HUES64 (cell line): ENCODE data around the gene IGF2.

Experiments used
- H3K27ac ChIP-seq: 2 replicates; pipeline ENCODE4 v1.7.0; 2013; ENCODE audit warnings: low read depth, low read length, inconsistent platforms
- H3K27me3 ChIP-seq: 2 replicates; pipeline ENCODE4 v1.6.1; 2013; ENCODE audit warnings: mild to moderate bottlenecking, low read length; ENCODE audit not compliant: insufficient read depth
- H3K36me3 ChIP-seq: 2 replicates; pipeline ENCODE4 v1.6.1; 2013; ENCODE audit warnings: mild to moderate bottlenecking, low read length; ENCODE audit not compliant: insufficient read depth
- H3K4me1 ChIP-seq: 2 replicates; pipeline ENCODE4 v1.6.1; 2013; ENCODE audit warnings: mild to moderate bottlenecking, low read length, moderate library complexity; ENCODE audit not compliant: insufficient read depth
- H3K4me3 ChIP-seq: 2 replicates; pipeline ENCODE4 v1.5.1; 2013; ENCODE audit warnings: mild to moderate bottlenecking, low read length, moderate library complexity
- H3K9ac ChIP-seq: 2 replicates; pipeline ENCODE4 v1.6.1; 2013; ENCODE audit warnings: mild to moderate bottlenecking, low read depth, low read length
- H3K9me3 ChIP-seq: 2 replicates; pipeline ENCODE4 v1.6.1; 2013; ENCODE audit warnings: low read depth, low read length; ENCODE audit not compliant: insufficient read depth
- WGBS: fragments of 150-250, 120-280 bp; methylation state at CpG from one replicate; pipeline ENCODE4 v1.1.7; 2013; ENCODE audit warnings: missing lambda C conversion rate; 5-methylcytosine and 5-hydroxymethylcytosine counted together

IGF2 gene

DNA sequence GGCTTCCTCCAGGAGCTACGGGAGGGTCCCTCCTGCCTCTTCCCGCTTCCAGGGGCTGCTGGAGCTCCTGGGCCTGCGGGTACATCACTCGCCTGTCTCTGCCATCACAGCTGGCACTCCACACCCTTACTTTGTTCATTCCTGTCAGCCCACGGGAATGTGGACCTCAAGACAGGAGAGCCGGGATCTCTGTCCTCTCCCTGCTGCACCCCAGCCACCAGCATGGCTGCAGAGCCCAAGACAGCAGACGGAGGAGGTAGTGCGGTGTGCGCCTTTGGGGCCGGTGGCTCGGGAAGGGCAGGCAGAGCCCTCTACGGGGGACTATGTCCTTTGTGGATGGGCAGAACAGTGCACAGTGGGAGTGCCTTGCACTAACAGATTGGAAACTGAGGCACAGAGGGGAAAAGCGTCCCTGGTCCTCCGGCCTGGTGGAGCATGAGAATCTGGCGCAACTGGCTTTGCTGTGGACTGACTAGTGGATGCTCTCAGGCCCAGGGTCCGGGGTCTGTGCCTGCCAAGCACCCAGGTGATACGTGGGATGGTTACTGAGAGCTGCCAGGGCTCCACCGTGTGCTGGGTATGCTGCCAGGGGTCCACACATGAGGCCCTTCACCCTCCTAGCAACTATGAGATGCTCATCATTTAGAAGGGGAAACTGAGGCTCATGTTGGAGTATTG, 47.3 kb downstream of the IGF2 start:
- Histone ChIP-seq H3K27ac (no peak overlapping the region), H3K4me3 (no peak overlapping the region), H3K9ac (no peak overlapping the region), H3K36me3 (no peaks in the 10 kb centered on the region), H3K27me3 (peaks cover 3% of the 10 kb centered on the region; the same call in 1 of the 2 replicates), H3K4me1 (peaks cover 4% of the 10 kb centered on the region; the same call in 1 of the 2 replicates), H3K9me3 (no peaks in the 10 kb centered on the region)
- WGBS: 93% methylated on average over 18 of the region's 18 CpGs

GRCh38 chr11:2091112-2091746, 48.0 kb downstream of the IGF2 start:
- H3K9me3 ChIP-seq: no peaks in the 10 kb centered on the region
- no peaks in the 10 kb centered on the region for H3K4me1 ChIP-seq
- no peak overlapping the region for H3K27ac ChIP-seq
- H3K36me3 ChIP-seq: no peaks in the 10 kb centered on the region
- H3K4me3 ChIP-seq: no peak overlapping the region
- H3K9ac ChIP-seq: no peak overlapping the region
- 93% methylated on average over 8 of the region's 8 CpGs for WGBS
- H3K27me3 ChIP-seq: peaks cover 3% of the 10 kb centered on the region; the same call in 1 of the 2 replicates

DNA sequence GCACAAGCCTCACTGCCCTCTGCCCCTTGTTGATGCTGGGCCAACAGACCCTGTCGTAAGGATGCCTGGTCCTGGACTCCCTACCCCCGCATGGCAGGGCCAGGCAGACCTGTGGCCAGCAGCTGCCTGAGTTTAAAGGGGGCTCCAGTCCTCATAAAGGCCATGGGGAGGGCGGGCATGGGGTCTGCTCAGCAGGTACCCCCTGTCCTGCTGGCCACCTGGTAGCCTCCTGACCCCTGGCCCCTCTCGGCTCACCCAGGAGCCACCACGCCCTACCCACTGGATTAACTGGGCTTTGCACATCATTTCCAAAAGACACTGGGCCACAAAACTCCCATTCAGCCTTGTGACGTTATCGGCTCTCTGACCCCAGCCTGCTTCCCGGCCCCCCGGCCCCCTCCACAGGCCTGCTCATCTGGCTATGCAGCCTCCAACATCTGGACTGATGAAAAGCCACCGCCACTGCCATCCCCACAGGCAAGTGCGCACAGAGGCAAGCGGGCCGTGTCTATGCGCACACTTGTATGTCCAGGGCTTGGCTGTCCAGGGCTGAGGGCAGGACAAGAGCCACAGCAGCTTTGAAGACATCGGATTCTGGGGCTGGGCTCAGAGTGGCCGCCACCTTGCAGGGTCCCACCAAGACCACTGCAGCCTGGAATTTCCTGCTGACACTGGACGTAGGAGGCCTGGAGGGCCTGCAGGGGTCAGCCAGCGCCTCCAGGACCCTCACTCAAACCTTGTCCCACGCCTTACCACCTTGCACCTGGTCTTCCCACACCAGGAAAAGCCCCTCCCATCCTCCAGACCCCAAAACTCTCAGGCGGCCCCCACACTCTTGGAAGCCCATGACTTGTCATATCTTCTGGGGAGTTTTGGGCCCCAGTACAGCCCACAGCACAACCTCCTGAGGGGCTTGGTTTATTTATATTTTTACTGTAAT, 48.7 kb downstream of the IGF2 start:
- H3K4me1 ChIP-seq: no peaks in the 10 kb centered on the region
- H3K9ac ChIP-seq: no peak overlapping the region
- WGBS: 90% methylated on average over 20 of the region's 20 CpGs
- H3K27ac ChIP-seq: no peak overlapping the region
- no peak overlapping the region for H3K4me3 ChIP-seq
- no peaks in the 10 kb centered on the region for H3K9me3 ChIP-seq
- peaks cover 3% of the 10 kb centered on the region; the same call in 1 of the 2 replicates for H3K27me3 ChIP-seq
- H3K36me3 ChIP-seq: no peaks in the 10 kb centered on the region

- WGBS: 75% methylated on average over 9 of the region's 9 CpGs
- Histone ChIP-seq H3K27ac (no peak overlapping the region), H3K9me3 (no peaks in the 10 kb centered on the region), H3K27me3 (peaks cover 3% of the 10 kb centered on the region; the same call in 1 of the 2 replicates), H3K9ac (no peak overlapping the region), H3K36me3 (no peaks in the 10 kb centered on the region), H3K4me3 (no peak overlapping the region), H3K4me1 (no peaks in the 10 kb centered on the region)
Measured at GRCh38 chr11:2089536-2090165, 49.5 kb downstream of the IGF2 start.

GRCh38 chr11:2088746-2089535, 50.2 kb downstream of the IGF2 start:
- H3K9ac ChIP-seq: no peak overlapping the region
- no peaks in the 10 kb centered on the region for H3K36me3 ChIP-seq
- WGBS: 86% methylated on average over 19 of the region's 19 CpGs
- no peaks in the 10 kb centered on the region for H3K4me1 ChIP-seq
- peaks cover 7% of the 10 kb centered on the region; the same call in 1 of the 2 replicates for H3K9me3 ChIP-seq
- H3K27me3 ChIP-seq: peaks cover 3% of the 10 kb centered on the region; the same call in 1 of the 2 replicates
- H3K27ac ChIP-seq: no peak overlapping the region
- no peak overlapping the region for H3K4me3 ChIP-seq

DNA sequence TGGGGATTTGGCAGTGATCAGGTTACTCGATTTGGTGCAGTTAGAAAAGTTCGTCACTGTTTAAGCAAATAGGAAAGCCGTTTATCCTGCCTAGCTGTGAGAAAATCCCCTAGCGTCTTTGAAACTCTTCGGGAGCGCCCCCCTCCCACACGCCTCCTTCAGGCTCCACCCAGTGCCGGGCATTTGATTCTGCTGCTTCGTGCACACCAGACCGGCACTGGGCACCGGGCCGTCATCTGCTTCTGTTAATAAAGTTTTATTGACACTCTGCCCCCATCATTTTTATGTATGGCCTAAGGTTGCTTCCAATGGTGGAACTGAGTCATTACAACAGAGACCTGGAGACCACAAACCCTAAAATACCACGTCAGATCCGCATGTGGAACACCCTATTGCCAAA, 50.9 kb downstream of the IGF2 start:
- H3K9ac ChIP-seq: no peak overlapping the region
- H3K36me3 ChIP-seq: no peaks in the 10 kb centered on the region
- 87% methylated on average over 14 of the region's 14 CpGs for WGBS
- H3K27me3 ChIP-seq: peaks cover 3% of the 10 kb centered on the region; the same call in 1 of the 2 replicates
- H3K4me1 ChIP-seq: no peaks in the 10 kb centered on the region
- no peak overlapping the region for H3K27ac ChIP-seq
- no peak overlapping the region for H3K4me3 ChIP-seq
- H3K9me3 ChIP-seq: peaks cover 10% of the 10 kb centered on the region; the same call in 1 of the 2 replicates

DNA sequence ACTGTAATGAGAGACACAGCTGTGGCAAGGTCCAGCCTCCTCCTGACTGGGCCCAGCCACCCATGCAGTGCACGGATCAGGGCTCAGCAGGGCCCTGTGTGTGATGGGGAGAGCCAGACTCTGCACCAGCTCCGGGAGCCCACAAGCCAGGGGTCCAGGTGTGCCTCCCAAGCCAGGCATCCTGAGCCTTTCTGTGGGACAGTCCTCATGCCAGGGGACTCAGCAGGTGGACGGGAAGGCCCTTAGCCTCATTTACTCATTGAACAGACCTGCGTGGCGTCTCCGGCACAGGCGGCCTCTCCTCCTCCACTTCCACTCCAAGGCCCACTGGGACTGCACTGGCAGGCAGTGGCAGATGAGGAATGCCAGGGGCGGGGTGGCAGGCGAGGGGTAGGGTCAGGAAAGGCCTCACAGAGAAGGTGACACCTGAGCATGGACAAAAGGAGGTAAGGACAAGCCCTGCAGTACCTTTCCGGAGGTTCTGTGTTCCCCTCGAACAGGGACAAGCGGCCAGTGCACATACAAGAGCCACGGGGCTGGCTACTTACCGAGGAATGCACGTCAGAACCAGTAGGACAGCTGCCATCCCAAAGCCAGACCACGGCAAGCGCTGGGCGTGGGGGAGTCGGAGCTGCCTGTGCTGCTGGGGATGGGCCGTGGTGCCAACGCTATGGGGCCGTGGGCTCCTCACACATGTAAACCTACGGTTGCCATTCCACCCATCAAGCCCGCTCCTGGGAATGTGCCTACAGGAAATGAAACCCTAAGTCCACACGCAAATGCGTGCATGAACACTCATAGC, 52.7 kb downstream of the IGF2 start:
- no peaks in the 10 kb centered on the region for H3K36me3 ChIP-seq
- 88% methylated on average over 26 of the region's 26 CpGs for WGBS
- H3K4me1 ChIP-seq: no peaks in the 10 kb centered on the region
- H3K9ac ChIP-seq: no peak overlapping the region
- H3K9me3 ChIP-seq: peaks cover 10% of the 10 kb centered on the region; the same call in 1 of the 2 replicates
- no peaks in the 10 kb centered on the region for H3K27me3 ChIP-seq
- H3K4me3 ChIP-seq: no peak overlapping the region
- H3K27ac ChIP-seq: no peak overlapping the region

GRCh38 chr11:2085251-2086066, 53.7 kb downstream of the IGF2 start:
- Histone ChIP-seq H3K36me3 (no peaks in the 10 kb centered on the region), H3K9me3 (peaks cover 10% of the 10 kb centered on the region; the same call in 1 of the 2 replicates), H3K27ac (no peak overlapping the region), H3K4me1 (no peaks in the 10 kb centered on the region), H3K9ac (no peak overlapping the region), H3K27me3 (no peaks in the 10 kb centered on the region), H3K4me3 (no peak overlapping the region)
- 93% methylated on average over 24 of the region's 24 CpGs for WGBS

GRCh38 chr11:2084721-2085120, 54.5 kb downstream of the IGF2 start:
- Histone ChIP-seq H3K9ac (no peak overlapping the region), H3K27ac (no peak overlapping the region), H3K4me1 (no peaks in the 10 kb centered on the region), H3K4me3 (no peak overlapping the region), H3K36me3 (no peaks in the 10 kb centered on the region), H3K9me3 (peaks cover 10% of the 10 kb centered on the region; the same call in 1 of the 2 replicates), H3K27me3 (no peaks in the 10 kb centered on the region)
- WGBS: 96% methylated on average over 13 of the region's 13 CpGs
